Testis (tissue), 3 donors: ENCODE measurements around the gene IL31RA. TPM values are rescaled to one million over a fixed set of nuclear protein-coding genes. Genes with fewer than 3 reads are reported as not detected.

Experiments used
- DNase-seq: peaks from one replicate; pipeline ENCODE4 v3.0.0-alpha.2; 2019
- H3K27ac ChIP-seq, 2 donors: fragments of 200-600 bp; sonication (generic); one replicate each; pipeline ENCODE4 v1.5.1; 2019
- H3K27me3 ChIP-seq: fragments of 200-600 bp; sonication (generic); one replicate; pipeline ENCODE4 v1.5.1; 2019
- H3K36me3 ChIP-seq: fragments of 200-600 bp; sonication (generic); one replicate; pipeline ENCODE4 v1.5.1; 2017; ENCODE audit warnings: low read depth; ENCODE audit errors: missing control alignments
- H3K4me1 ChIP-seq: fragments of 200-600 bp; sonication (generic); one replicate; pipeline ENCODE4 v1.5.1; 2019
- H3K4me3 ChIP-seq, 2 donors: fragments of 200-600 bp; sonication (generic); one replicate each; pipeline ENCODE4 v1.5.1; 2017 to 2019
- H3K9me3 ChIP-seq: fragments of 200-600 bp; sonication (generic); one replicate; pipeline ENCODE4 v1.5.1; 2017
- POLR2A ChIP-seq: fragments of 450-650 bp; IDR thresholded peaks from one replicate; pipeline ENCODE4 v1.6.1; 2017; ENCODE audit warnings: antibody characterized with exemption, mild to moderate bottlenecking, moderate library complexity
- WGBS, 2 donors: methylation state at CpG; one replicate each; pipeline ENCODE4 v1.1.5; 2018; 5-methylcytosine and 5-hydroxymethylcytosine counted together
- intact Hi-C: fragments of 100-400 bp; cut with DNase I; formaldehyde crosslinking; loops from one replicate; pipeline ENCODE4 v1.15.1; 2023; ENCODE audit warnings: low total_unique reads
- polyA plus RNA-seq: library from polyadenylated mRNA; stranded (reverse); fragments of 350-450 nt; fragmentation: Illumina TruSeq; extraction: RNeasy Lipid Tissue Mini Kit (QIAGEN cat#74804); gene quantifications from one replicate; pipeline ENCODE4 v1.2.3, GENCODE V29; 2014; ENCODE audit warnings: low read depth, low replicate concordance; ENCODE audit not compliant: insufficient read depth
- total RNA-seq, 2 donors: library from RNA; depleted of rRNA; stranded (reverse); fragments of >200 nt; gene quantifications; one replicate each; pipeline ENCODE4 v1.2.3, GENCODE V29; 2016
- TF ChIP-seq, protein P1 (sequence below), 3 experiments: fragments of 450-650 bp in 2 of 3; fragments of 200-600 bp in 1 of 3; sonication (generic) in 1 of 3; IDR thresholded peaks; one replicate each; pipeline ENCODE4 v1.5.1; 2016 to 2019; ENCODE audit warnings: antibody characterized with exemption in 3 of 3, mild to moderate bottlenecking in 2 of 3, moderate library complexity in 1 of 3

Gene IL31RA
- total and polyA plus RNA-seq, 3 donors from 2014 or later: 2.7 to 3.9 (median 3.1) TPM

DNA sequence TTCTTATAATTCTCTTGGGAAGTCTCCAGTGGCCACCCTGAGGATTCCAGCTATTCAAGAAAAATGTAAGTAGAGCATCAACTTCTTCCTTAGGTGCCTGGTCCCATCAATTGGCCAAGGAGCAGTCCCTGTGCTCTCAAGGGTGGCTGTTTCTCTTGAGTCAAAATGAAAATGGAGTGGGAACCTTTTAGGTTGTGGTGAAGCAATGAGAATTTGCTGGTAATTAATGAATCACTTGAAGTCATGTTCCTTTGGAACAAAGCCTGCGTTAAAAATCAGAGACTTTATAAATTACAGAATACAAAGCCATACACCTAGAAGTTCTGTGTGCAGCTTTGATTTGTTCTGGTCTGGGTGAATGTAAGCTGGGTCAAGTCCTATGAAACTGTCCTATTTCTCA is 48.9 kb downstream of the IL31RA start:
- H3K27ac ChIP-seq: no peak overlapping the region
- no peaks in the 10 kb centered on the region for H3K9me3 ChIP-seq
- TF ChIP-seq, protein P1, sequence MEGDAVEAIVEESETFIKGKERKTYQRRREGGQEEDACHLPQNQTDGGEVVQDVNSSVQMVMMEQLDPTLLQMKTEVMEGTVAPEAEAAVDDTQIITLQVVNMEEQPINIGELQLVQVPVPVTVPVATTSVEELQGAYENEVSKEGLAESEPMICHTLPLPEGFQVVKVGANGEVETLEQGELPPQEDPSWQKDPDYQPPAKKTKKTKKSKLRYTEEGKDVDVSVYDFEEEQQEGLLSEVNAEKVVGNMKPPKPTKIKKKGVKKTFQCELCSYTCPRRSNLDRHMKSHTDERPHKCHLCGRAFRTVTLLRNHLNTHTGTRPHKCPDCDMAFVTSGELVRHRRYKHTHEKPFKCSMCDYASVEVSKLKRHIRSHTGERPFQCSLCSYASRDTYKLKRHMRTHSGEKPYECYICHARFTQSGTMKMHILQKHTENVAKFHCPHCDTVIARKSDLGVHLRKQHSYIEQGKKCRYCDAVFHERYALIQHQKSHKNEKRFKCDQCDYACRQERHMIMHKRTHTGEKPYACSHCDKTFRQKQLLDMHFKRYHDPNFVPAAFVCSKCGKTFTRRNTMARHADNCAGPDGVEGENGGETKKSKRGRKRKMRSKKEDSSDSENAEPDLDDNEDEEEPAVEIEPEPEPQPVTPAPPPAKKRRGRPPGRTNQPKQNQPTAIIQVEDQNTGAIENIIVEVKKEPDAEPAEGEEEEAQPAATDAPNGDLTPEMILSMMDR (IDR thresholded peaks at IDR 0.05): no peak
- no peak for TF ChIP-seq POLR2A
- no peaks in the 10 kb centered on the region for H3K4me1 ChIP-seq
- H3K36me3 ChIP-seq: no peaks in the 10 kb centered on the region
- DNase-seq: no peak
- no peak overlapping the region for H3K4me3 ChIP-seq
- 78 to 92% methylated on average over 1 of the region's 1 CpG for WGBS, 2 donors
- intact Hi-C loops: no loop called here
- no peaks in the 10 kb centered on the region for H3K27me3 ChIP-seq

DNA sequence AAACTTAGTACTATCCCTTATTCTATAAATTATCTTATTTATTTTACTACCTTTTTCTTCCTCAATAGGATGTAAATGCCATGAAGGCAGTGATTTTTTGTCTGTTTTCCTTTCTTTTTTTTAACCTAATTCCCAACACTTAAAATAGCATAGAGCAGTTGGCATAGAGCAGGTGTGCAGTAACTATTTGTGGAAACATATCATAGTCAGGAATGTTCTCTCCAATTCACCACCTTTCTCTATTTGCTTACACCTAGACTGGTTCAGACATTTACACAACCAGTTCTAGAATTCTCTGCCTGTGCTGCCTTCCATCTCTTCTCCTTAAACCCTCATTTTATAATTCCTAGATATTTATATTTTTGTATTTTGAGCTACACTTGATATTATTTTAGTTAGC is 49.6 kb downstream of the IL31RA start:
- Histone ChIP-seq H3K27ac (no peak overlapping the region), H3K36me3 (no peaks in the 10 kb centered on the region), H3K27me3 (no peaks in the 10 kb centered on the region), H3K4me3 (no peak overlapping the region), H3K9me3 (no peaks in the 10 kb centered on the region), H3K4me1 (no peaks in the 10 kb centered on the region)
- TF ChIP-seq POLR2A: no peak
- TF ChIP-seq, protein P1 (IDR thresholded peaks at IDR 0.05): no peak
- no peak for DNase-seq
- intact Hi-C loops: no loop called here

DNA sequence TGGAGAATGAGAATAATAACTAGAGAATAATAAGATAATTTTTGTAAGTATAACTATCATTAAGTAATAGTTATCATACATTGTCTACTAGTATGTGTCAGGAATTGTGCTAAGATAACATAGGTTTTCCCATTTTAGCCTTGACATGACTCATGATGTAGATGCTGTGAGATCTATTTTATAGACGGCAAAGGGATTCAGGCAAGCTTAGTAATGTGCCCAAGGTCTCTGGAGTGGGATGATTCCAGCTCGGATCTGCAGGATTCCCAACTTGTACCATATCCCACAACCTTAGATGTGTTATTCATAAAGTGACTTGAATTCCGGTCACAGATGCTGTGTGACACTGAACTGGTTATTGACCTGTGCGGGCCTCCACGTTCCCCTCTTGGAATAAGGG is 51.5 kb downstream of the IL31RA start:
- Histone ChIP-seq H3K27me3 (no peaks in the 10 kb centered on the region), H3K9me3 (no peaks in the 10 kb centered on the region), H3K36me3 (no peaks in the 10 kb centered on the region), H3K27ac (no peak overlapping the region), H3K4me3 (no peak overlapping the region), H3K4me1 (no peaks in the 10 kb centered on the region)
- intact Hi-C loops: no loop called here
- TF ChIP-seq, protein P1 (IDR thresholded peaks at IDR 0.05): no peak
- TF ChIP-seq POLR2A: no peak
- DNase-seq: no peak
- 87 to 95% methylated on average over 5 of the region's 5 CpGs for WGBS, 2 donors

DNA sequence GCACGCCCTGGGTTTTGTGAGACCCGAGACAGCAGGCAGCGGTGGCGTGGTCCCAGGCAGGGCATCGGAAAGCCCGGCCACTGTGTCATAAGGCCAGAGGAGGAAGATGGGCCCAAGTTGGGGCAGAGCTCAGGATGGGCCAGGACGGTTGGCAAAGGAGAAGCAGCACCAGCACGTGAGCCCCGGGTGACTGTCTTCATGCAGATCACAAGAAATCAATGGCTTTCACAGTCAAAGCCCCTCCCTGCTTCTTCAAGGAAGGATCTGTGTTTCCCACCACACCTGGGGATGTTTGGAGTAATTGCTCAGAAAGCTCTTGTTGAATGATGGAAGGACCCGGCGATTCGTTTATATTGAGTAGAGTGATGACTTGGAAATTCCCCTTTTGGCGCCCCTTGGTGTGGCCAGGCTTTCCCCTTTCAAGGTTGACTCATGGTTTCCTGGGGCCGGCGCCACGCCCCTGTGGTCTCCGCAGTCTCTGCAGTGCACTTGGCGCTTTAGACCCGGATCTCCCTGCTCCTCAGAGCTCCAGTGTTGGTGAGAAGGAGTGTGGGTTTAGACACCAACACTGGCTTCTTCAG is 52.1 kb downstream of the IL31RA start:
- WGBS, 2 donors: 89 to 94% methylated on average over 19 of the region's 19 CpGs
- Histone ChIP-seq H3K9me3 (no peaks in the 10 kb centered on the region), H3K27ac (no peak overlapping the region), H3K36me3 (no peaks in the 10 kb centered on the region), H3K4me3 (no peak overlapping the region), H3K4me1 (no peaks in the 10 kb centered on the region), H3K27me3 (no peaks in the 10 kb centered on the region)
- intact Hi-C loops: no loop called here
- TF ChIP-seq POLR2A: no peak
- TF ChIP-seq, protein P1 (IDR thresholded peaks at IDR 0.05): no peak
- no peak for DNase-seq

DNA sequence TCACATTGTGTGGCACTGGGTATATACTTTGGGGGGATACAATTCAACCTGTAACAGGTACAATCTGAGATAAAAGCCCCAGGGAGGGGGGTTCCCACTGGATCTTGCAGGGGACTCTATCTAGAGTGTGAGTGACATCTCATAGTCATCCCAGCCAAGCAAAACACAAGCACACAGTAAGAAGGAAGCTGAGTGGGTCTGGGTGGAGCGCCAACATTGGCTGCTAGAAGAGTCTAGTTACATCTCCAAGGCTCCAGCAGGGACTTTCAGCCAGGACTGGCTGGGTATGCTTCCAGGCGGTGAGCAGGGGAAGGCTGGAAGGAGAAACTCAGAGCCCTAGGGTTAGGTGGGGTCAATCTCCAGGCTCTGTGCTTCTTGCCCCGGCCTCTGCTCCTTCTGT is 53.0 kb downstream of the IL31RA start:
- intact Hi-C loops: no loop called here
- Histone ChIP-seq H3K36me3 (no peaks in the 10 kb centered on the region), H3K4me1 (no peaks in the 10 kb centered on the region), H3K27me3 (no peaks in the 10 kb centered on the region), H3K27ac (no peak overlapping the region), H3K4me3 (no peak overlapping the region), H3K9me3 (no peaks in the 10 kb centered on the region)
- WGBS, 2 donors: 83 to 96% methylated on average over 1 to 3 of the region's 3 CpGs
- DNase-seq: no peak
- no peak for TF ChIP-seq POLR2A
- TF ChIP-seq, protein P1 (IDR thresholded peaks at IDR 0.05): no peak
